Stimulated activated naive CD4-positive, alpha-beta T cell (primary cell): ENCODE results near the gene RNF11.

ENCODE experiments used
- DNase-seq, 6 experiments: peaks; one replicate each; lab custom pipeline; 2025; lab: John Stamatoyannopoulos, UW

RNF11 gene

GRCh38 chr1:51297401-51298321 lies 61.6 kb downstream of the RNF11 start:
- no peak for DNase-seq

GRCh38 chr1:51298322-51298705 lies 62.2 kb downstream of the RNF11 start:
- no peak for DNase-seq

GRCh38 chr1:51299185-51299885 lies 63.3 kb downstream of the RNF11 start:
- no peak for DNase-seq

- DNase-seq = no peak
Measured at GRCh38 chr1:51299981-51300670, 64.1 kb downstream of the RNF11 start.

GRCh38 chr1:51301152-51301843 lies 65.2 kb downstream of the RNF11 start:
- no peak for DNase-seq

- no peak for DNase-seq
Measured at GRCh38 chr1:51301844-51302162, 65.7 kb downstream of the RNF11 start.

GRCh38 chr1:51302270-51302669 lies 66.2 kb downstream of the RNF11 start:
- no peak for DNase-seq

GRCh38 chr1:51302746-51303145 lies 66.7 kb downstream of the RNF11 start:
- no peak for DNase-seq

GRCh38 chr1:51303315-51303714 lies 67.2 kb downstream of the RNF11 start:
- DNase-seq = no peak

GRCh38 chr1:51303751-51304251 lies 67.7 kb downstream of the RNF11 start:
- no peak for DNase-seq

- DNase-seq = no peak
Measured at GRCh38 chr1:51304360-51304759, 68.3 kb downstream of the RNF11 start.

GRCh38 chr1:51305371-51305823 lies 69.3 kb downstream of the RNF11 start:
- no peak for DNase-seq

- no peak for DNase-seq
Measured at GRCh38 chr1:51306950-51307349, 70.9 kb downstream of the RNF11 start.

GRCh38 chr1:51308636-51309035 lies 72.6 kb downstream of the RNF11 start:
- DNase-seq = no peak

GRCh38 chr1:51309291-51309690 lies 73.2 kb downstream of the RNF11 start:
- DNase-seq = no peak

- no peak for DNase-seq
Measured at GRCh38 chr1:51310871-51311613, 75.0 kb downstream of the RNF11 start.

GRCh38 chr1:51311826-51312225 lies 75.8 kb downstream of the RNF11 start:
- DNase-seq = no peak

- no peak for DNase-seq
Measured at GRCh38 chr1:51312718-51313117, 76.6 kb downstream of the RNF11 start.

- no peak for DNase-seq
Measured at GRCh38 chr1:51313268-51313852, 77.3 kb downstream of the RNF11 start.

- no peak for DNase-seq
Measured at GRCh38 chr1:51313961-51314777, 78.1 kb downstream of the RNF11 start.
